COLO829 (cell line): Measurements from ENCODE around the gene CCL17.
"Not testable (repeated sequence)": the region's sequence is repeated elsewhere in the genome, so short reads cannot be mapped to it uniquely, and the experiment has no call there.

Experiments used
- DNase-seq: peaks from one replicate; pipeline ENCODE4 v3.0.0; 2012; ENCODE audit warnings: low spot score

Gene CCL17

GRCh38 chr16:57403965-57404817 is at the start of gene CCL17:
Gene CCL17, plus strand, starts transcription at chr16:57404767. Its CDS starts 9,166 bp downstream, at chr16:57413933.
- no peak for DNase-seq

DNA sequence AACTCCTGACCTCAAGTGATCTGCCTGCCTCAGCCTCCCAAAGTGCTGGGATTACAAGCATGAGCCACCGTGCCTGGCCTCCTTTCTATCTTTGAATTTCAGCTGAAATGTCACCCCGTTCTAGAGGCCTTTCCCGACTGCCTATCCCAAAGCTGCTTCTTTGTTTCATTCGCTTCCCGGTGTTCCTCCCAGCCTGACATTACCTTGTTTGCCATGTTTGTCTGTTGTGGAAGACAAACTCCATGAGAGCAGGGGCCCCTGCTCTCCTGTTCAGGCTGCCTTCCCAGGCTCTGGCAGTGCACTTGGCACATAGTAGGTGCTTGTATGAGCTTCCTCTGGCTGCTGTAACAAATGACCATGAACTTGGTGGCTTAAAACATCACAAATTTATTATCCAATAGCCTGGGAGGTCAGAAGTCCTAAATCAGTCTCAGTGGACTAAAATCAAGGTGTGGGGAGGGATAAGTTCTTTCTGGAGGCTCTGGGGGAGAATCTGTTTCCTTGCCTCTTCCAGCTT is 48.6 kb upstream of the CCL17 start:
- no peak for DNase-seq

DNA sequence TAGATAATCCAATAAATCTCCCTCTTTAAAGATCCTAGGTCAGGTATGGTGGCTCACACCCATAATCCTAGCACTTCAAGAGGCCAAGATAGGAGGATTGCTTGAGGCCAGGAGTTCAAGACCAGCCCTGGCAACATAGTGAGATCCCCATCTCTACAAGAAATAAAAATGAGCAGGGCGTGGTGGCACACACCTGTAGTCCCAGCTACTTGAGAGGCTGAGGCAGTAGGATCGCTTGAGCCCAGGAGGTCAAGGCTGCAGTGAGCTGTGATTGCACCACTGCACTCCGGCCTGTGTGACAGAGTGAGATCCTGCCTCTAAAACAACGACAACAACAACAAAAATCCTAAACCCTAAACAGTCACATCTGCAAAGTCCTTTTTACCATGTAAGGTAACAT is 48.0 kb upstream of the CCL17 start:
- DNase-seq = no peak

DNA sequence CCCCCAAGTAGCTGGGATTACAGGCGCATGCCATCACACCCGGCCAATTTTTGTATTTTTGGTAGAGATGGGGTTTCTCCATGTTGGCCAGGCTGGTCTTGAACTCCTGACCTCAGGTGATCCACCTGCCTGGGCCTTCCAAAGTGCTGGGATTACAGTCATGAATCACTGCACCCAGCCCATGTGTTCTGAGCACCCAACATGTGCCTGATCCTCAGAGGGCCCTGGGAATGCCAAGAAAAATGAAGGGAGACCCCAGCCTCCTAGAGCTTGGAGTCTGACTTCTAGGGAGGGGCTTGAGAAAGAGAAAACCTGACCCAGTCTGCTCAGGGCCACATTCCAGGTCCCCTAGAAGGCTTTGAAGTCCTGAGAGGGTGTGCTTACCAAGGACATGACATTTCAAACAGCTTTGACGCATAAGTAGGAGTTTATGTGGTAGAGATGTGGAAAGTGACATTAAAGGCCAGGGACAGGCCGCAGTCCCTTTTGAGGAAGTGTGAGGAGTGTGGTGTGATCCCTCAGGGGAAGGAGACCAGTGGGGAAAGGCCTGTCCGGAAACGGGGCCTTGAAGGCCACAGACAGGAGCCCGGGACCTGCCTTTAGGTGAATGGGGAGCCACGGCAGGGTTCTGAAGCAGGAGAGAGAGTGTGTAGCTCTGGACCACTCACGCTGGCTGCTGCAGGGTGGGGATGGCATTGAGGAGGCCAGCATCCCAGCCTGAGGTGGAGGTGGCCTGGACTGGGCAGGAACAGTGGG is 47.1 kb upstream of the CCL17 start:
- no peak for DNase-seq

- DNase-seq = no peak
Measured at GRCh38 chr16:57358086-57358420, 46.5 kb upstream of the CCL17 start.

- no peak for DNase-seq
Measured at GRCh38 chr16:57358527-57359095, 46.0 kb upstream of the CCL17 start, which contains the start of gene CCL22. Gene CCL22, plus strand, starts transcription at chr16:57358783. Its CDS starts 34 bp downstream, at chr16:57358817.

- no peak for DNase-seq
Measured at GRCh38 chr16:57360321-57360935, 44.1 kb upstream of the CCL17 start.

GRCh38 chr16:57361404-57361803 is 43.2 kb upstream of the CCL17 start:
- no peak for DNase-seq

DNA sequence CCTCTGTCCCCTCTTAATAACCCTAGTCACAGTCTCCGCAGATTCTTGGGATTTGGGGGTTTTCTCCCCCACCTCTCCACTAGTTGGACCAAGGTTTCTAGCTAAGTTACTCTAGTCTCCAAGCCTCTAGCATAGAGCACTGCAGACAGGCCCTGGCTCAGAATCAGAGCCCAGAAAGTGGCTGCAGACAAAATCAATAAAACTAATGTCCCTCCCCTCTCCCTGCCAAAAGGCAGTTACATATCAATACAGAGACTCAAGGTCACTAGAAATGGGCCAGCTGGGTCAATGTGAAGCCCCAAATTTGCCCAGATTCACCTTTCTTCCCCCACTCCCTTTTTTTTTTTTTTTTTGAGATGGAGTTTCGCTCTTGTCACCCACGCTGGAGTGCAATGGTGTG is 40.4 kb upstream of the CCL17 start:
- no peak for DNase-seq

DNA sequence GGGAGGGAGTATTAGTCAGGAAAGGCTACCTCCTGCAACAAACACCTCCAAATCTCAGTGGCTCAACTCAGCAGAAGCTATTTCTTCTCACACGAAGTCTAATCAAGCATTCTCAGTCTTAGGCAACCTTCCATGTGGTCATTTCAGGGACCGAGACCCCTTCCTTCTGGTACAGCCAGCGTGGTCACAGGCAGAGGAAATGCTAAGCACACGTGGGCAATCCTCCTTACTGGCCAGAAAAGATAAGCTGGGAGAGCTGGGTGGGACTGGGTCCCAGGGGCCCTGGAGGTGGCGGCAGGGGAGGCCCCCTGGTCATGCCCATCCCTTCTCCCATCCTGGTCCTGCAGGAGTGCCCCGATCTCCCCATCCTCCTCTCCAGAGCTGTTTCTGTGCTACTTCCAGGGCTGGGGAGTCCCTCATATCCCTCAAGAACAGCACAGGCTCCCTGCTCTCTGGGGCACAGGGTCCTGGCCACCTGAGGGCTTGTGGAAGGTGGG is 38.0 kb upstream of the CCL17 start:
- no peak for DNase-seq

- no peak for DNase-seq
Measured at GRCh38 chr16:57367116-57367752, 37.3 kb upstream of the CCL17 start.

DNA sequence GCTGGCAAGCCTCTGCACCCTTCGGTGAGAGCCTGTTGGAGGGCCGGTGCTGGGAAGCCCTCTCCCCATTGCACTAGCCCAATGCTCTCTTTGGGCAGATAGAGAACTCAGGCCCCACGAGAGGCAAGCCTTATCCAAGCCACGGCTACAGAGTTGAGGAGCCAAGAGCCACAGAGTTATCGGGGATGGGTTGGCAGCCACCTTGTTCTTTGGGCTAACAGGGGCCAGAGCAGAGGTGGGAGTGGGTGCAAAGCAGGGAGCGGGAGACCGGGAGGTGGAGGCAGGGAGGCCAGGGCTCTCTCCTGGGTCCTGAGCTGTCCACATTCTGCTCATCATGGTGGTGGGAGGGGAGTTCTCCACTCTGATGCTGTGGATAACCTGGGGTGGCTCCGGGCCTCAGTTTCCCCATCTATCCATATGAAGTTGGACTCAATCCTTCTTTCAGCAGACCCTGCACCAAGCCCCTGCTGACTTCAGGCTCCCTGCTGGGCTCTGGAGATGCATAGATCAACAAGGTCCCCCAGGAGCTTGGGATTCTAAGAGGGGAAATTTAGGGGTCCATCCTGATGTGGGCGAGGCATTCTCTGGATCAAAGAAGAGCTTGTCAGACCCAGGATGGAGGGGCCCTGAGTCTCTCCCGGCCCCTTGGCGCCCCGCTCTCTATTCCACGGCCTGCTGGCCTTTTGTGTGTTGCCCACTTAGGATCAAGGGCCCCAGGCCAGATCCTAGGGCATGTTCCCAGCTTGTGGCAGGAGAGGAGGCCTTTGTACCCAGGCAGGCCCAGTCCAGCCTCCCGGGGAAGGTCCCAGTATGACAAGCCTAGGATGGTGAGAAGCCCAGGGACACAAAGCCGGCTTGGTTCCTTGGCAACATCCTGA is 32.8 kb upstream of the CCL17 start:
- no peak for DNase-seq

GRCh38 chr16:57372372-57373116 is 32.0 kb upstream of the CCL17 start, which contains the start of gene CX3CL1:
Gene CX3CL1, plus strand, starts transcription at chr16:57372490. Its CDS starts 79 bp downstream, at chr16:57372569.
- peak; percentile 83 for DNase-seq

DNA sequence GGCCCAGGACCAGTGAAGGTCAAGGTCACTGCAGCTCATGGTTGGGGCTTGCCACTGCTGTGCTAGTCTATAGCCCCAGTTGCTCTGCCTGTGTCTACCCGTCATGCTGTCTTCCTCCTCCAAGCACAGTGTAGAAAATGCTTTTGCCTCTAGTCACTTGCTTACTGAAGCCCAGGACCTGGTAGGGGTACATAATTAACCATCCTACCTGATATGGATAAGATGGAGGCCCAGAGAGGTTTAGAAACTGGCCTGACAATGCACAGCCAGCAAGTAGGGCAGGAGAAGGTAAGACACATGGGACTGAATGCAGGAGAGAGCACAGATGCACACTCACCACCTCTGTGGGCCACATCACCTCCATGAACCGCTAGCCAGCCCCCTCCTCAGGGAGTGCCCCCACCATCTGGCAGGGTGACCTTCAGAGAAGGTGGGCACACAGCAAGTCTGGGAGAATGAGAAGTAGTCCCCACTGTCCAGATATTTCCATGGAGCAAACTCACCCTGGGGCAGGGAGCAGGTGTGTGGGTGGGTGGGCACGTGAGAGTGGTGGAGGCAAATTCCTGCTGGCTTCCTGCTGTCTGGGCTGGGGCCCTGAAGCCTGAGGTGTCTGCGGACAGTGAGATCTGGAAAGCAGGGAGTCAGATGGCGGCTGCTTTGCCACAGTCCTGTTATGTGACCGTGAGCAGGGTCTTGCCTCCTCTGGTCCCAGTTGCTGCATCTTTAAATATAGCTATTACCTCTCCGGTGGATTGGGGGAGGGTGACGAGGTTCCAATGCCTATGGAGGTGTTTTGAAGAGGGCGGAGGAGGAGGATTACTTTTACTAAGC is 31.2 kb upstream of the CCL17 start:
- DNase-seq = no peak

DNA sequence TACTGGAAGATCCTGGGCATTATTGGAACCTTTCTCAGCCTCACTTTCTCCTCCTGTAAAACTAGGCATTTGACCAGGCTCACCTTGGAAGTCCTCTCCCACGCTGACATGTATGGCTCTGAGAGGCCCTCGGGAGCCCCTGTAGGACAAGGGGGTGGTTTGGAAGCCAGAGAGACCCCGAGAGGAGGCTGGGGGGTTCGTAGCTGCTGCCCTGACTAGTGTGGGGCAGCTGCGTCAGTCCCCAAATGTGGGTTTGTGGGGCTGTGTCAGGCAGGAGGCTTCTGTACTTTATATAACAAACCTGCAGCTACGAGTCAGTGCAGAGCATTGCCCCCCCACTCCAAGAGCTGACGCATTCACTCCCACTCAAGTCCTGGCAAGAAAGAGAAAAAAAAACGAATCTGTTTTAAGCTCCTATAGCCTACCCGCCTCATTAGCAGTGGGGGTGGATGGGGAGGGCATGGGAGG is 30.5 kb upstream of the CCL17 start:
- peak; percentile 32 for DNase-seq

- not testable (repeated sequence) for DNase-seq
Measured at GRCh38 chr16:57374925-57375465, 29.6 kb upstream of the CCL17 start.

GRCh38 chr16:57376313-57376818 is 28.2 kb upstream of the CCL17 start:
- no peak for DNase-seq
